OCI-LY1 (cell line): ENCODE measurements around the gene C8B.

Experiments used
- EZH2 ChIP-seq: fragments of 200-600 bp; sonication (generic), shearing (Covaris generic); IDR thresholded peaks from 2 replicates; pipeline ENCODE4 v1.8.0; 2017; ENCODE audit warnings: borderline replicate concordance, mixed run types, mild to moderate bottlenecking, antibody characterized with exemption, low read length, moderate library complexity, mixed read lengths
- TF ChIP-seq, protein P1 (sequence below): fragments of 200-600 bp; sonication (generic), shearing (Covaris generic); IDR thresholded peaks from 2 replicates; pipeline ENCODE4 v1.5.1; 2017; ENCODE audit warnings: mild to moderate bottlenecking, antibody characterized with exemption, low read length, moderate library complexity, mixed read lengths

DNA sequence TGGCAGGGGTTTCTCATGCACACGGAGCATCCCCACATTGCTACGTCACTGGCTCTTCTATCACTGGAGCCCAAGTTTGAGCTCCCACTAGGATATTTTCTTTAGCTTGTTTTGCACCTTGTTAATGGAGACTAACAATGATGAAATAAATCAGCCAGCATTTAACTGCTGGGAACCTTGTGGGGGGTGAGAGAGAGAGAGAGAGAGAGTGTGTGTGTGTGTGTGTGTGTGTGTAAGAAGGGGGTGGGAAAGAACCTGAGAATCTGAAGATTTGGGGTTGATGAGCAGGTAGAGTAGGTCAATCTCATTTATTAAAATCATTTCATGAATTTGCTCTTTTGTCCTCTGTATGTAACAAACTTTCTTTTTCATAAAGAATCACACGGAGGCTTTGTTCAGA, 624 bp downstream of the C8B start:
- TF ChIP-seq, protein P1, sequence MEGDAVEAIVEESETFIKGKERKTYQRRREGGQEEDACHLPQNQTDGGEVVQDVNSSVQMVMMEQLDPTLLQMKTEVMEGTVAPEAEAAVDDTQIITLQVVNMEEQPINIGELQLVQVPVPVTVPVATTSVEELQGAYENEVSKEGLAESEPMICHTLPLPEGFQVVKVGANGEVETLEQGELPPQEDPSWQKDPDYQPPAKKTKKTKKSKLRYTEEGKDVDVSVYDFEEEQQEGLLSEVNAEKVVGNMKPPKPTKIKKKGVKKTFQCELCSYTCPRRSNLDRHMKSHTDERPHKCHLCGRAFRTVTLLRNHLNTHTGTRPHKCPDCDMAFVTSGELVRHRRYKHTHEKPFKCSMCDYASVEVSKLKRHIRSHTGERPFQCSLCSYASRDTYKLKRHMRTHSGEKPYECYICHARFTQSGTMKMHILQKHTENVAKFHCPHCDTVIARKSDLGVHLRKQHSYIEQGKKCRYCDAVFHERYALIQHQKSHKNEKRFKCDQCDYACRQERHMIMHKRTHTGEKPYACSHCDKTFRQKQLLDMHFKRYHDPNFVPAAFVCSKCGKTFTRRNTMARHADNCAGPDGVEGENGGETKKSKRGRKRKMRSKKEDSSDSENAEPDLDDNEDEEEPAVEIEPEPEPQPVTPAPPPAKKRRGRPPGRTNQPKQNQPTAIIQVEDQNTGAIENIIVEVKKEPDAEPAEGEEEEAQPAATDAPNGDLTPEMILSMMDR: no peak
- TF ChIP-seq EZH2: no peak
